ENCODE results near the gene UGT2B7.

GRCh38 chr4:69116645-69117321, 20.5 kb downstream of the UGT2B7 start:
- TF ChIP-seq CTCF (conservative IDR thresholded peaks at IDR 0.05; ENCODE audit: low read depth, low read length) (no peak), EZH2 (IDR thresholded peaks at IDR 0.05; ENCODE audit: low read length, unreplicated experiment) (no peak)

Data from PC-3 (cell line).